Fibroblast of villous mesenchyme (primary cell): ENCODE measurements around the gene NOTCH1. TPM values are rescaled to one million over a fixed set of nuclear protein-coding genes. Genes with fewer than 3 reads are reported as not detected.

Experiments used
- DNase-seq: peaks from one replicate; pipeline ENCODE4 v3.0.0-alpha.2; 2010; ENCODE audit warnings: low read depth
- H3K4me3 ChIP-seq: 2 replicates; pipeline ENCODE4 v1.5.1; 2011; ENCODE audit warnings: low read depth, mild to moderate bottlenecking, low read length
- CTCF ChIP-seq: IDR thresholded peaks from 2 replicates; pipeline ENCODE4 v1.5.1; 2012; ENCODE audit warnings: low read depth, mild to moderate bottlenecking, low read length; ENCODE audit not compliant: insufficient read depth
- small RNA-seq: library from RNA; depleted of rRNA; stranded (forward); fragments of <200 nt; gene quantifications from one replicate; pipeline ENCODE3, GENCODE V24; 2012
- total RNA-seq: library from RNA; depleted of rRNA; stranded (reverse); fragments of >200 nt; gene quantifications from 2 replicates; pipeline ENCODE4 v1.2.3, GENCODE V29; 2012

Gene NOTCH1
- total RNA-seq, 1 donor, result 36.7 TPM

- no peak for TF ChIP-seq CTCF
- H3K4me3 ChIP-seq, result no peak overlapping the region
- DNase-seq, result no peak
Observed at GRCh38 chr9:136454026-136454796, 91.6 kb downstream of the NOTCH1 start.

- no peak for TF ChIP-seq CTCF
- H3K4me3 ChIP-seq, result no peak overlapping the region
- DNase-seq, result no peak
Observed at GRCh38 chr9:136453326-136453725, 92.5 kb downstream of the NOTCH1 start.

GRCh38 chr9:136451221-136451877 is 94.5 kb downstream of the NOTCH1 start:
- no peak for DNase-seq
- no peak overlapping the region for H3K4me3 ChIP-seq
- no peak for TF ChIP-seq CTCF

- no peak for DNase-seq
- TF ChIP-seq CTCF, result no peak
- H3K4me3 ChIP-seq, result no peak overlapping the region
Observed at GRCh38 chr9:136448655-136449054, 97.2 kb downstream of the NOTCH1 start.

- no peak for TF ChIP-seq CTCF
- no peak for DNase-seq
Observed at GRCh38 chr9:136447173-136447778, 98.6 kb downstream of the NOTCH1 start.

GRCh38 chr9:136445799-136446198 is 100.0 kb downstream of the NOTCH1 start:
- no peak for DNase-seq
- no peak for TF ChIP-seq CTCF
- no peak overlapping the region for H3K4me3 ChIP-seq

More at GRCh38 chr9:136447173-136447778, 98.6 kb downstream of the NOTCH1 start:
- no peak overlapping the region for H3K4me3 ChIP-seq

Small RNA genes lying within 50 kb of the gene (small RNA-seq; reads per million reads assigned to genes)
- gene MIR4673, result not detected
- gene MIR4674, result not detected

Other genes starting within 250 kb of the NOTCH1 start
- gene CCDC187, start 242.0 kb downstream of the NOTCH1 start, total RNA-seq, result under 0.01 TPM in 2 replicates
- 54.8 and 72.5 TPM in 2 replicates for gene GPSM1, start 218.5 kb downstream of the NOTCH1 start, total RNA-seq
- gene DNLZ, start 182.3 kb downstream of the NOTCH1 start, total RNA-seq, result 8.2 and 17.4 TPM in 2 replicates
- gene CARD9, start 172.4 kb downstream of the NOTCH1 start, total RNA-seq, result 14.7 and 20.0 TPM in 2 replicates
- gene SNAPC4, start 145.9 kb downstream of the NOTCH1 start, total RNA-seq, result 9.0 and 11.7 TPM in 2 replicates
- 34.5 and 40.3 TPM in 2 replicates for gene ENTR1, start 135.4 kb downstream of the NOTCH1 start, total RNA-seq
- gene PMPCA, start 135.4 kb downstream of the NOTCH1 start, total RNA-seq, result 45.1 and 48.8 TPM in 2 replicates
- gene INPP5E, start 106.2 kb downstream of the NOTCH1 start, total RNA-seq, result 8.2 and 9.3 TPM in 2 replicates
- gene SEC16A, start 63.0 kb downstream of the NOTCH1 start, total RNA-seq, result 40.3 and 43.2 TPM in 2 replicates
- gene EGFL7, start 116.9 kb upstream of the NOTCH1 start, total RNA-seq, result 7.7 and 9.9 TPM in 2 replicates
- gene AGPAT2, start 141.4 kb upstream of the NOTCH1 start, total RNA-seq, result 31.5 and 34.5 TPM in 2 replicates
- under 0.01 and 0.43 TPM in 2 replicates for gene DIPK1B, start 166.5 kb upstream of the NOTCH1 start, total RNA-seq
- gene LCN10, start 196.9 kb upstream of the NOTCH1 start, total RNA-seq, result under 0.01 TPM in 1 of 2 replicates, not detected in the other
- not detected in 2 replicates for gene LCN6, start 202.5 kb upstream of the NOTCH1 start, total RNA-seq
- not detected in 2 replicates for gene LCN8, start 212.2 kb upstream of the NOTCH1 start, total RNA-seq
- not detected in 2 replicates for gene LCN15, start 218.5 kb upstream of the NOTCH1 start, total RNA-seq
- gene TMEM141, start 245.3 kb upstream of the NOTCH1 start, total RNA-seq, result 33.5 and 39.7 TPM in 2 replicates